Effector memory CD4-positive, alpha-beta T cell (primary cell): ENCODE results near the gene BRINP3.
"Not testable (repeated sequence)": the region's sequence is repeated elsewhere in the genome, so short reads cannot be mapped to it uniquely, and the experiment has no call there.

Source experiments
- DNase-seq, 3 donors: peaks; one replicate each; pipeline ENCODE4 v3.0.0-alpha.2; 2020
- H3K27ac ChIP-seq: 2 replicates; pipeline ENCODE4 v1.7.0; 2013; ENCODE audit warnings: mild to moderate bottlenecking, low read length, moderate library complexity; ENCODE audit not compliant: insufficient read depth, poor library complexity, severe bottlenecking
- H3K27me3 ChIP-seq: replicated peaks from 2 replicates; pipeline ENCODE4 v1.7.0; 2013; ENCODE audit warnings: mild to moderate bottlenecking, low read length; ENCODE audit not compliant: insufficient read depth, control insufficient read depth, poor library complexity, severe bottlenecking
- H3K36me3 ChIP-seq: 2 replicates; pipeline ENCODE4 v1.7.0; 2013; ENCODE audit warnings: mild to moderate bottlenecking, low read length, moderate library complexity; ENCODE audit not compliant: control insufficient read depth, insufficient read depth
- H3K4me1 ChIP-seq: 2 replicates; pipeline ENCODE4 v1.7.0; 2013; ENCODE audit warnings: low read length, mild to moderate bottlenecking; ENCODE audit not compliant: control insufficient read depth, insufficient read depth, poor library complexity, severe bottlenecking
- H3K4me3 ChIP-seq: 2 replicates; pipeline ENCODE4 v1.7.0; 2013; ENCODE audit warnings: low read length, low read depth, mild to moderate bottlenecking; ENCODE audit not compliant: insufficient read depth, poor library complexity, severe bottlenecking
- H3K9me3 ChIP-seq: 2 replicates; pipeline ENCODE4 v1.7.0; 2013; ENCODE audit warnings: mild to moderate bottlenecking, low read length, moderate library complexity; ENCODE audit not compliant: control insufficient read depth
- total RNA-seq, 3 donors: gene quantifications; one replicate each; lab custom pipeline; 2026; lab: John Stamatoyannopoulos, UW

Gene BRINP3
- 0 reads per million in 3 donors for total RNA-seq

DNA sequence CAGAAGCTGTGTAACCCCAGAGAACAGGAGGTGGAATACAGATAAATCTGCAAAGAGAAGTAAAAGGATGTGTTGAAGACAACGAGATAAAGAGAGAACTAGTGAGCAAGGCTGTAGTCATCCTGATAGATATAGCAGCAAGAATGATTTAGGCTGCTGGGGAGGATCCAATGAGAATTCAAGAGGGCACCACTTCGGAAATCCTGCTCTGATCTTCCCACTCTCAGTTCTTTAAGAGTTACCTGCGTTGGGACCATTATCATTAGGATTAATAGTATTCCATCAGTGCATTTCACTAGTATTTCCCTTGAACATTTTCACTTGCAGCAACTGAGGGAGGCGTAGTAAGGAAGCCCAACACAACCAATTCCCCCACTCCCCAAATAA lies at the start of gene BRINP3:
Gene BRINP3, minus strand, starts transcription at position 103 of the 387 bp plus-strand sequence.
- no peaks in the 10 kb centered on the region for H3K36me3 ChIP-seq
- no peak for DNase-seq
- no peaks in the 10 kb centered on the region for H3K4me1 ChIP-seq
- no peaks in the 10 kb centered on the region for H3K9me3 ChIP-seq
- no peaks in the 10 kb centered on the region for H3K27me3 ChIP-seq
- H3K27ac ChIP-seq: no peak within 1 kb of the TSS
- no peak within 1 kb of the TSS for H3K4me3 ChIP-seq

DNA sequence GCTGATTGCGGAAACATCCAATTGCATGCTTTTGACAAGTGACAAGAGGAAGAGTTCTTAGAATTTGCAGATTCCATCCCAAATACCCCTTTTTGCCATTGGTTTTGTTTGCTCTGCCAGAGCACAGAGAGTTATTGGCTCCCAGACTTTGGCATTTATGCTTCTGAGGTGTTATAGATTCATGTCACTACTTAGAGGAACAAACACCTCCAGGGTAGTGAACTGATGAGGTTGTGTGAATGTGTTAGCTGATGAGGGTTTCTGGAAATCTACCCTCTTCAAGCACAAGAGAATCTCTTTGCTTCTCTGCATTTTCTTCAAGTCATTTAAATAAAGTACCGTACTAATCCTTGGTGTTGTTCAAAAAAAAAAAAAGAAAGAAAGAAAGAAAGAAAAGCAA lies 33.9 kb upstream of the BRINP3 start:
- no peak for DNase-seq
- H3K27ac ChIP-seq: no peak overlapping the region
- H3K4me1 ChIP-seq: no peaks in the 10 kb centered on the region
- no peaks in the 10 kb centered on the region for H3K9me3 ChIP-seq
- no peaks in the 10 kb centered on the region for H3K36me3 ChIP-seq
- no peak overlapping the region for H3K4me3 ChIP-seq
- no peaks in the 10 kb centered on the region for H3K27me3 ChIP-seq

- no peaks in the 10 kb centered on the region for H3K4me1 ChIP-seq
- no peaks in the 10 kb centered on the region for H3K27me3 ChIP-seq
- no peak overlapping the region for H3K27ac ChIP-seq
- H3K36me3 ChIP-seq: no peaks in the 10 kb centered on the region
- H3K9me3 ChIP-seq: no peaks in the 10 kb centered on the region
- H3K4me3 ChIP-seq: no peak overlapping the region
- no peak for DNase-seq
Measured at GRCh38 chr1:190507357-190507756, 29.7 kb upstream of the BRINP3 start.

- not testable (repeated sequence) for H3K4me1 ChIP-seq, DNase-seq, H3K27me3 ChIP-seq, H3K36me3 ChIP-seq, H3K4me3 ChIP-seq, H3K9me3 ChIP-seq, H3K27ac ChIP-seq
Measured at GRCh38 chr1:190504539-190504938, 26.9 kb upstream of the BRINP3 start.

GRCh38 chr1:190497565-190497964 lies 19.9 kb upstream of the BRINP3 start:
- H3K4me1 ChIP-seq: no peaks in the 10 kb centered on the region
- DNase-seq: no peak
- no peaks in the 10 kb centered on the region for H3K36me3 ChIP-seq
- no peaks in the 10 kb centered on the region for H3K9me3 ChIP-seq
- no peak overlapping the region for H3K27ac ChIP-seq
- no peaks in the 10 kb centered on the region for H3K27me3 ChIP-seq
- no peak overlapping the region for H3K4me3 ChIP-seq

DNA sequence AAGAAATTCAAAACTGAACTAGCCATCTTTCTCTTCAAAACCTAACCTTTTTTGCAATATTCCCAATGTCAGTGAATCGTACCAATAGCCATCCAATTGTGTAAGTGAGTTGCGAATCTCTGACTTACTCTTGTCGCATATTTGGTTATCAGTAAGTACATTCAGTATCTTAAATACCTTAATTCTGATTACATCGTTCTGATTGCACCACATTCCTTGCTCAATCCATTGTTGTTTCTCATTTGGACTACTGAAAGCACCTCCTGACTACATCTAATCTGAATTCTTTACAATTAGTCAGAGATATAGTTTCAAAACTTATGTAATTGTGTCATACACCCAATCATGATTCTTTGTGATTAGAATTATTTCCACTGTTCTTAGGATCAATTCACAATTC lies 16.8 kb upstream of the BRINP3 start:
- H3K9me3 ChIP-seq: no peaks in the 10 kb centered on the region
- H3K27me3 ChIP-seq: no peaks in the 10 kb centered on the region
- H3K27ac ChIP-seq: no peak overlapping the region
- H3K4me1 ChIP-seq: no peaks in the 10 kb centered on the region
- no peak overlapping the region for H3K4me3 ChIP-seq
- DNase-seq: no peak
- H3K36me3 ChIP-seq: no peaks in the 10 kb centered on the region

DNA sequence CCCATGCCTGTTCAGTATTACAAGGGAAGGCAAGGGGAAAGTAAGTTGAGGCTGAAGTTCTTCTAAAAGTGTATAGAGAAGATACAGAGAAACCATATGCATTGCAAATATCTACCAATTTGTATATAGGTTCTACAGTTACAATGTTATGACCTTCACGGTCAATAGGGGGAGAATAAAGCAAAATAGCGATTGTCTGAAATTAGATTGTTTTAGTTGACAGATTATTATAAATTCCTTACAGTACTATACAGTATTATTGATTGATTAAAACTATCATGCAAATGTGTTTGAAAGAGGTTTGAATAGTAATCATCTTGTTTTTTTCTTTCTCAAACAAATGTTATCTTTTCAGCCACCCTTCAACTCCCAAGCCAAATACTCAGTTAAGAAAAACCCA lies 13.7 kb upstream of the BRINP3 start:
- Histone ChIP-seq H3K9me3 (no peaks in the 10 kb centered on the region), H3K36me3 (no peaks in the 10 kb centered on the region), H3K27ac (no peak overlapping the region), H3K4me3 (no peak overlapping the region), H3K27me3 (no peaks in the 10 kb centered on the region), H3K4me1 (no peaks in the 10 kb centered on the region)
- DNase-seq: no peak

DNA sequence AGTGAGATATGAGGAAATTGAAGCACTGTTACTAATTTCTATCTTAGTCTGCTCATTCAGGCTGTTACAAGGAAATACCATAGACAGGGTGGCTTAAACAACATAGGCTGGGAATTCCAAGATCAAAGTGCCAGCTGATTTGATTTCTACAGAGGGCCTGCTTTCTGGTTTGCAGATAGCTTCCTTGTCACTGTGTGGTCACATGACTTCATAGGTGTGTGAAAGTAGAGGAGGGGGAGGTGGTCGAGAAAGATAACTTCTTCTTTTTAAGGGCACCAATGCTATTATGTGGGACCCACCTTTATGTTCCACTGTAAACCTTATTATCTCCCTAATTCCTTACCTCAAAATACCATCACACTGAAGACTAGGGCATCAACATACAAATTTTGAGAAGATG lies 6.4 kb upstream of the BRINP3 start:
- no peak for DNase-seq
- no peaks in the 10 kb centered on the region for H3K36me3 ChIP-seq
- no peaks in the 10 kb centered on the region for H3K27me3 ChIP-seq
- H3K27ac ChIP-seq: no peak overlapping the region
- H3K4me1 ChIP-seq: no peaks in the 10 kb centered on the region
- no peak overlapping the region for H3K4me3 ChIP-seq
- H3K9me3 ChIP-seq: no peaks in the 10 kb centered on the region

DNA sequence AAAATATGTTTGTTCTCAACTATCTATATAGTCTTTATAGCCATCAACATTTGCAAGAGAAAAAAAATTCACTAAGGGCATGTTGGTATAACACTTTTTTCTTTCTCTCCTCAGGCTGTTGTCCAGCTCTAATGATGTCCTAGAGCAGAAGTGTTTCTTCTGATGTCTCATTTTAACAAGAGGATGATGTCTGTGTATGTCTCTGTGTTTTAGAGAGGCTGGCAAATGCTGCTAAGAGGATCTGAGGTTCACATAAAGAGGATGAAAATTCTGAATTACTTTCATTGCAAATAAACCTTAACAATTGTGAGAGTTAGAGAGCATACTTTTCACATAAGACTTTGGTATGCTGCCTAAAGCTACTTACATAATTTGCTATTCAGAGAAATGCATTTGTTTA lies 2.6 kb upstream of the BRINP3 start:
- H3K36me3 ChIP-seq: no peaks in the 10 kb centered on the region
- H3K27ac ChIP-seq: no peak overlapping the region
- H3K27me3 ChIP-seq: no peaks in the 10 kb centered on the region
- H3K9me3 ChIP-seq: no peaks in the 10 kb centered on the region
- no peak for DNase-seq
- no peaks in the 10 kb centered on the region for H3K4me1 ChIP-seq
- no peak overlapping the region for H3K4me3 ChIP-seq

DNA sequence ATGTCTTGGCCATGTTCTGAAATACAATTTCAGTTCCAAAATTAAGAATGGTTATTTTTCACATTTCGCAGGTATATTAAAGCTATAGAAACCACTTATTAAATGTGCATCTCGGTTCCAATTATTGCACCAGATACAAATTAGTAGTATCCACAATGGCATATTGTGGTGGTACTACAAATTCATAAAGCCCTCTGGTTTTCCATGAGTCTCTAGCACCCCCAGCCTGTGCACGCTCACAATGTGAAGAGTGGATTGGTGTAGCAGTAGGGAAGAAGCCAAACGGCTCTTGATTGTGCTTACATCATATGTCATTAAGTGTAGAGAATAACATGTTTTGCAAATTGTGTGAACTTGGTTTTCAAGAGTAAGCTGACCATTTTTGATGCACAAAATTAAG lies 1.9 kb upstream of the BRINP3 start:
- no peak for DNase-seq

GRCh38 chr1:190479050-190479397 lies 1.4 kb upstream of the BRINP3 start:
- Histone ChIP-seq H3K4me3 (no peak overlapping the region), H3K27ac (no peak overlapping the region), H3K27me3 (no peaks in the 10 kb centered on the region)

More for the DNA sequence above, 1.9 kb upstream of the BRINP3 start:
- no peaks in the 10 kb centered on the region for H3K27me3 ChIP-seq
- H3K9me3 ChIP-seq: no peaks in the 10 kb centered on the region
- H3K4me1 ChIP-seq: no peaks in the 10 kb centered on the region
- H3K4me3 ChIP-seq: no peak overlapping the region
- H3K27ac ChIP-seq: no peak overlapping the region
- no peaks in the 10 kb centered on the region for H3K36me3 ChIP-seq

More at GRCh38 chr1:190479050-190479397, 1.4 kb upstream of the BRINP3 start:
- no peak for DNase-seq
- H3K36me3 ChIP-seq: no peaks in the 10 kb centered on the region
- H3K9me3 ChIP-seq: no peaks in the 10 kb centered on the region
- no peaks in the 10 kb centered on the region for H3K4me1 ChIP-seq
